ENCODE data around the gene DIAPH2.

The DIAPH2 gene

GRCh38 chrX:97211070-97211469 is 526.4 kb downstream of the DIAPH2 start:
- no peak for DNase-seq

GRCh38 chrX:97215186-97215585 is 530.5 kb downstream of the DIAPH2 start:
- no peak for DNase-seq

- DNase-seq = no peak
Observed at GRCh38 chrX:97224148-97224547, 539.5 kb downstream of the DIAPH2 start.

GRCh38 chrX:97229318-97229717 is 544.7 kb downstream of the DIAPH2 start:
- no peak for DNase-seq

- no peak for DNase-seq
Observed at GRCh38 chrX:97230948-97231347, 546.3 kb downstream of the DIAPH2 start.

GRCh38 chrX:97234471-97235081 is 549.9 kb downstream of the DIAPH2 start:
- no peak for DNase-seq

- DNase-seq = no peak
Observed at GRCh38 chrX:97238632-97239031, 554.0 kb downstream of the DIAPH2 start.

GRCh38 chrX:97252111-97252510 is 567.5 kb downstream of the DIAPH2 start:
- DNase-seq = no peak

GRCh38 chrX:97260679-97261078 is 576.0 kb downstream of the DIAPH2 start:
- no peak for DNase-seq

GRCh38 chrX:97266406-97267121 is 581.9 kb downstream of the DIAPH2 start:
- DNase-seq = no peak

- no peak for DNase-seq
Observed at GRCh38 chrX:97267396-97268181, 582.9 kb downstream of the DIAPH2 start.

GRCh38 chrX:97268182-97268680 is 583.6 kb downstream of the DIAPH2 start:
- no peak for DNase-seq

GRCh38 chrX:97284531-97284930 is 599.9 kb downstream of the DIAPH2 start:
- no peak for DNase-seq

- no peak for DNase-seq
Observed at GRCh38 chrX:97290199-97290598, 605.6 kb downstream of the DIAPH2 start.

- DNase-seq = no peak
Observed at GRCh38 chrX:97294041-97294440, 609.4 kb downstream of the DIAPH2 start.

- no peak for DNase-seq
Observed at GRCh38 chrX:97295954-97296353, 611.3 kb downstream of the DIAPH2 start.

GRCh38 chrX:97306771-97307470 is 622.3 kb downstream of the DIAPH2 start:
- no peak for DNase-seq

- DNase-seq = no peak
Observed at GRCh38 chrX:97308171-97308570, 623.5 kb downstream of the DIAPH2 start.

GRCh38 chrX:97309487-97310116 is 625.0 kb downstream of the DIAPH2 start:
- DNase-seq = no peak

GRCh38 chrX:97310373-97310772 is 625.7 kb downstream of the DIAPH2 start:
- DNase-seq = no peak

GRCh38 chrX:97311066-97311778 is 626.6 kb downstream of the DIAPH2 start:
- DNase-seq = no peak

GRCh38 chrX:97314345-97314744 is 629.7 kb downstream of the DIAPH2 start:
- no peak for DNase-seq

Data from NCI-H187 treated with DMSO at 0.1 percent for 48 hours (cell line).